Measurements from ENCODE around the gene NRTN.

DNA sequence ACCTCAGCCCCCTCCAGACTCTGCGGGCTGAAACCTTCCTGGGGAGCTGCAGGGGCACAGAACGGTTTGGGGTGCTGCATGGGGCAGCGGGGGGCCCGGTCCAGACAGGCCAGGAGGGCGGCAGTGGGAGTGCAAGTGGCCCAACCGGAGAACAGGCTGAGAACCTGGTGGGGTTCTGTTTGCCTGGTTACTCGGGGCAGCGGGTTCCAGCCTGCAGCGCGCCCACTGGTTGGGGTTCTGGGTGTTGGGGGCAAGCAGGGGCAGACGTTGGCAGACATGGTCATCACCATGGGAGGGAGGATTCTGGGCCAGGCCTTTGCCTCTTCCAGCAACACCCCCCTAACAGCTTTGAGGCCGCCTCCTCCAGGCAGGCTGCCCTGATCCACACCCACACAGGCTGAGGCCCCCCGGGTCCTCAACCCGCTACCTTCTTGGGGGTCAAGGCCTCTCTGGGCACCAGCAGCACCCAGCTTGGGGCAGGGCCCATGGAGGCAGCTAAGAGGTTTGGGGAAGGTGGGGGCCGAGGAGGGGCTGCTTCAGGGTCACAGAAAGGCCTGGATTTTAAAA is 20.2 kb upstream of the NRTN start, which contains the start of gene PRR22:
- TF ChIP-seq, protein P1, sequence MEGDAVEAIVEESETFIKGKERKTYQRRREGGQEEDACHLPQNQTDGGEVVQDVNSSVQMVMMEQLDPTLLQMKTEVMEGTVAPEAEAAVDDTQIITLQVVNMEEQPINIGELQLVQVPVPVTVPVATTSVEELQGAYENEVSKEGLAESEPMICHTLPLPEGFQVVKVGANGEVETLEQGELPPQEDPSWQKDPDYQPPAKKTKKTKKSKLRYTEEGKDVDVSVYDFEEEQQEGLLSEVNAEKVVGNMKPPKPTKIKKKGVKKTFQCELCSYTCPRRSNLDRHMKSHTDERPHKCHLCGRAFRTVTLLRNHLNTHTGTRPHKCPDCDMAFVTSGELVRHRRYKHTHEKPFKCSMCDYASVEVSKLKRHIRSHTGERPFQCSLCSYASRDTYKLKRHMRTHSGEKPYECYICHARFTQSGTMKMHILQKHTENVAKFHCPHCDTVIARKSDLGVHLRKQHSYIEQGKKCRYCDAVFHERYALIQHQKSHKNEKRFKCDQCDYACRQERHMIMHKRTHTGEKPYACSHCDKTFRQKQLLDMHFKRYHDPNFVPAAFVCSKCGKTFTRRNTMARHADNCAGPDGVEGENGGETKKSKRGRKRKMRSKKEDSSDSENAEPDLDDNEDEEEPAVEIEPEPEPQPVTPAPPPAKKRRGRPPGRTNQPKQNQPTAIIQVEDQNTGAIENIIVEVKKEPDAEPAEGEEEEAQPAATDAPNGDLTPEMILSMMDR (conservative IDR thresholded peaks at IDR 0.05; ENCODE audit: low read depth in 2 of 2), result no peak
- no peak for TF ChIP-seq EZH2 (IDR thresholded peaks at IDR 0.05; ENCODE audit: low read depth, unreplicated experiment)
